Lower leg skin (tissue), 4 donors: Measurements from ENCODE around the gene RAB22A. TPM values are rescaled to one million over a fixed set of nuclear protein-coding genes. Genes with fewer than 3 reads are reported as not detected.

Experiments used
- DNase-seq, 2 donors: peaks; one replicate each; pipeline ENCODE4 v3.0.0-alpha.2; 2019; ENCODE audit warnings: low spot score in 2 of 2
- H3K4me3 ChIP-seq: fragments of 200-600 bp; sonication (generic); 2 replicates; pipeline ENCODE4 v1.5.1; 2017; ENCODE audit warnings: mild to moderate bottlenecking, low read depth; ENCODE audit not compliant: poor library complexity, severe bottlenecking
- CTCF ChIP-seq, 3 donors: fragments of 450-650 bp; IDR thresholded peaks; one replicate each; pipeline ENCODE4 v1.5.1; 2016; ENCODE audit warnings: antibody characterized with exemption in 3 of 3, mild to moderate bottlenecking in 3 of 3, moderate library complexity in 2 of 3
- POLR2A ChIP-seq, 2 donors: fragments of 450-650 bp; IDR thresholded peaks; one replicate each; pipeline ENCODE4 v1.6.1; 2016 to 2017; ENCODE audit warnings: antibody characterized with exemption in 2 of 2, mild to moderate bottlenecking in 1 of 2, moderate library complexity in 1 of 2
- WGBS, 2 donors: methylation state at CpG; one replicate each; pipeline ENCODE4 v1.1.5; 2018; 5-methylcytosine and 5-hydroxymethylcytosine counted together
- intact Hi-C: fragments of 100-400 bp; cut with DNase I; formaldehyde crosslinking; loops from one replicate; pipeline ENCODE4 v1.15.0; 2023; ENCODE audit warnings: low total_unique reads
- total RNA-seq, 4 donors: library from RNA; depleted of rRNA; stranded (reverse); fragments of >200 nt; gene quantifications; one replicate each; pipeline ENCODE4 v1.1.0, GENCODE V29; 2016

Gene RAB22A
- total RNA-seq, 4 donors from 2014 or later = 18.3 to 21.6 (median 20.1) TPM

DNA sequence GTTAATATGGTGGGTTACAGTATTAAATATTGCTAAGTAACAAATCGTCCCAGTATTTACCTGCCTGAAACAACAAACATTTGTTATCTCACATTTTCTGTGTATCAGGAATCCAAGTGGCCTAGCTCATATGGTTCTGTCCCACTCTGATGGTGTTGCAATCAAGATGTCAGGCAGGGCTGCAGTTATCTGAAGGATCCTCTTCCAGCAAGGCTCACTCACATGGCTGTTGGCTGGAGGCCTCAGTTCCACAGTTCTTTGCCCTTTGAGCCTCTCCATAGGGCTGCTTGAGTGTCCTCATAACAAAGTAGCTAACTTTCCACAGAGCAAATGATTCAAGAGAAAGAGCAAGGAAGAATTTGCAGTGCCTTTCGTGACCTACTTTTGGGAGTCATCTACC lies 17.7 kb downstream of the RAB22A start:
- DNase-seq = no peak
- WGBS, 2 donors = 82 to 87% methylated on average over 2 of the region's 2 CpGs
- intact Hi-C loops = no loop called here
- no peak for TF ChIP-seq POLR2A (IDR thresholded peaks at IDR 0.05)
- no peak for TF ChIP-seq CTCF (IDR thresholded peaks at IDR 0.05)
- no peak overlapping the region for H3K4me3 ChIP-seq

DNA sequence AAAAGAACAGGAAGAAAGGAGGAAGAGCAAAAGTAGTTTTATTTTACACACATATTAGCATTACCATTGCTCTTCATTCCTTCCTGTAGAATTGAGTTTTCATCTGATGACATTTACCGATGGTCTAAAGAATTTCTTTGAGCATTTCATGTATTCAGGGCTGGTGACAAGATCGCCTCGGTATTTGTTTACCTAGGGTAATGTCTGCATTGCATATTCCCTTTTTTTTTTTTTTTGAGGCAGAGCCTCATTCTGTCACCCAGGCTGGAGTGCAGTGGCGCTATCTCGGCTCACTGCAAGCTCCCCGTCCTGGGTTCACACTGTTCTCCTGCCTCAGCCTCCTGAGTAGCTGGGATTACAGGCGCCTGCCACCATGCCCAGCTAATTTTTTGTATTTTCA lies 19.3 kb downstream of the RAB22A start:
- TF ChIP-seq POLR2A (IDR thresholded peaks at IDR 0.05) (no peak), CTCF (IDR thresholded peaks at IDR 0.05) (no peak)
- DNase-seq = no peak
- H3K4me3 ChIP-seq = no peak overlapping the region
- intact Hi-C loops = no loop called here
- WGBS, 2 donors = 93 to 94% methylated on average over 7 of the region's 7 CpGs

DNA sequence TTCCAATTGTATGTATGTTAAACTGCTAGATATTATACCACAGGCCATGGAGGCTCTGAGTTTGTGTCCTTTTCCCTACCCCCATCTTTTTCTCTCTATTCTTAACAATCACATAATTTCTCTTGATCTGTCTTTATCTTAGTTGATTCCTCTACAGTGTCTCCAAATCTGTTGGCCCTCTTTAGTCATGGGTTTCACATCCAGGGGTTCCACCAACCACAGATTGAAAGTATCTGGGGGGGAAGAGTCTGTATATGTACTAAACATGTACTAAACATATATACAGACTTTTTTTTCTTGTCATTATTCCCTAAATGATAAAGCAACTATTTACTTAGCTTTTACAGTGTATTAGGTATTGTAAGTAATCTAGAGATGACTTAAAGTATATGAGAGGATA lies 20.2 kb downstream of the RAB22A start:
- no peak overlapping the region for H3K4me3 ChIP-seq
- no peak for DNase-seq
- TF ChIP-seq POLR2A (IDR thresholded peaks at IDR 0.05) (no peak), CTCF (IDR thresholded peaks at IDR 0.05) (no peak)
- intact Hi-C loops = no loop called here

GRCh38 chr20:58330249-58330648 lies 20.7 kb downstream of the RAB22A start:
- intact Hi-C loops = no loop called here
- H3K4me3 ChIP-seq = no peak overlapping the region
- WGBS, 2 donors = 74 to 90% methylated on average over 3 of the region's 3 CpGs
- DNase-seq = no peak
- TF ChIP-seq CTCF (IDR thresholded peaks at IDR 0.05) (no peak), POLR2A (IDR thresholded peaks at IDR 0.05) (no peak)

- WGBS, 2 donors = 77 to 81% methylated on average over 1 of the region's 1 CpG
- no peak for TF ChIP-seq CTCF (IDR thresholded peaks at IDR 0.05)
- DNase-seq = no peak
- intact Hi-C loops = no loop called here
- no peak overlapping the region for H3K4me3 ChIP-seq
Measured at GRCh38 chr20:58330687-58331086, 21.2 kb downstream of the RAB22A start.

DNA sequence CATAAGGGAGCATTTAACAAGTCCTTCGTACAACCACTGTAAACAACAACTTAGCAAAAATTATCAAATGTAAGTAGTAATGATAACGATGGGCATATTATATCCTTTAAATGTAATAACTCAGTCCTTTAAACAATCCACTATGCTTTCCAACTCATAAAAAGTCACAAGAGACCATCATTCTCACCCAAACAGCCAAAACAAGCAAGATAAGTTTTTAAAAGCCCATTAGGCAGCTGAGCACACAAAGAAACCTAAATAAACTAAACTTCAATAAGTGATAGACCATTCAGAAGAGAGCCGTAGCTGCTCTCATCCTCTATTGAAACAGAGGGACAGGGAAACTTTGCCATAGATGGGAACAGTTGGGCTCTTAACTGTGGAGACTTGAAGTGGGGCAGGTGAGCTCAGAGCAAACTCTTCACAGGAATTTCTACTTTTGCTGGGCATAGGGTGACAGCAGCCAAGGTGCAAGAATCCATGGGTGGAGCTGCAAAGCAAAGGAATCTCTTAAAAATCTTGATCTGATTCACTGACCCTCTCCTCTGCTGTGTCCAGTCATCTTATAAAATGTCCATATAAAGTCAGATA lies 22.5 kb downstream of the RAB22A start:
- WGBS, 2 donors = 65 to 95% methylated on average over 3 of the region's 3 CpGs
- H3K4me3 ChIP-seq = no peak overlapping the region
- no peak for DNase-seq
- TF ChIP-seq POLR2A (IDR thresholded peaks at IDR 0.05) (no peak), CTCF (IDR thresholded peaks at IDR 0.05) (no peak)
- intact Hi-C loops = no loop called here
